A673 (cell line): Measurements from ENCODE around the gene GRAMD1B.

Source experiments
- EZH2 ChIP-seq: fragments of 200-600 bp; sonication (generic); IDR thresholded peaks from 2 replicates; pipeline ENCODE4 v1.6.1; 2017; ENCODE audit warnings: borderline replicate concordance, low read depth, mild to moderate bottlenecking, mixed read lengths, antibody characterized with exemption, low read length; ENCODE audit not compliant: poor library complexity, severe bottlenecking
- TF ChIP-seq, protein P1 (sequence below): fragments of 300-800, 200-600 bp; sonication (generic); conservative IDR thresholded peaks from 2 replicates; pipeline ENCODE4 v1.5.1; 2017; ENCODE audit warnings: low read depth, mild to moderate bottlenecking, antibody characterized with exemption, low read length, moderate library complexity, mixed read lengths

DNA sequence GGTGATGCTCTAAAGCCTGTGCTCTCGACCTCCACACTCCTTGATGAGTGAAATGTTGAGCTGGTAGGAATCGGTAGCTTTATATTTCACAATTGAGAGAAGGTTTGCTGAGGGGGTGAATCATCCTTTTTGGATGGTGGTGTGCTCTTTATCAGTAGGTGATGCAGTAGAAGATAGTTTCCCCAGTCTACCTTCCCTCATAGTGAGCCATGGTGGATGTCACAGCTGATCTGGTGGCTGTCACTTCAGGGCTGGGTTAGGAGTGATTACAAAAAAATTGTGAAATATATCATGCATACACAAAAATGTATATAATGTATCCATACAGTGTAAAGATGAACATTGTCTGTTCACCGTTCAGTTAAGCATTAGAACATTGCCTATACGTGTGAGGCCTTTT lies 105.3 kb downstream of the GRAMD1B start:
- TF ChIP-seq, protein P1, sequence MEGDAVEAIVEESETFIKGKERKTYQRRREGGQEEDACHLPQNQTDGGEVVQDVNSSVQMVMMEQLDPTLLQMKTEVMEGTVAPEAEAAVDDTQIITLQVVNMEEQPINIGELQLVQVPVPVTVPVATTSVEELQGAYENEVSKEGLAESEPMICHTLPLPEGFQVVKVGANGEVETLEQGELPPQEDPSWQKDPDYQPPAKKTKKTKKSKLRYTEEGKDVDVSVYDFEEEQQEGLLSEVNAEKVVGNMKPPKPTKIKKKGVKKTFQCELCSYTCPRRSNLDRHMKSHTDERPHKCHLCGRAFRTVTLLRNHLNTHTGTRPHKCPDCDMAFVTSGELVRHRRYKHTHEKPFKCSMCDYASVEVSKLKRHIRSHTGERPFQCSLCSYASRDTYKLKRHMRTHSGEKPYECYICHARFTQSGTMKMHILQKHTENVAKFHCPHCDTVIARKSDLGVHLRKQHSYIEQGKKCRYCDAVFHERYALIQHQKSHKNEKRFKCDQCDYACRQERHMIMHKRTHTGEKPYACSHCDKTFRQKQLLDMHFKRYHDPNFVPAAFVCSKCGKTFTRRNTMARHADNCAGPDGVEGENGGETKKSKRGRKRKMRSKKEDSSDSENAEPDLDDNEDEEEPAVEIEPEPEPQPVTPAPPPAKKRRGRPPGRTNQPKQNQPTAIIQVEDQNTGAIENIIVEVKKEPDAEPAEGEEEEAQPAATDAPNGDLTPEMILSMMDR, result no peak
- TF ChIP-seq EZH2, result no peak
